Ishikawa (cell line): ENCODE measurements around the gene DCAF10.

ENCODE experiments used
- CEBPB ChIP-seq: IDR thresholded peaks from 2 replicates; pipeline ENCODE4 v1.6.1; 2012
- EGR1 ChIP-seq: IDR thresholded peaks from 2 replicates; pipeline ENCODE4 v1.6.1; 2012
- EP300 ChIP-seq: IDR thresholded peaks from 2 replicates; pipeline ENCODE4 v1.6.1; 2012; ENCODE audit warnings: borderline replicate concordance
- FOXM1 ChIP-seq: IDR thresholded peaks from 2 replicates; pipeline ENCODE4 v1.6.1; 2012; ENCODE audit warnings: low read depth, borderline replicate concordance
- NFIC ChIP-seq: IDR thresholded peaks from 2 replicates; pipeline ENCODE4 v1.6.1; 2012
- RAD21 ChIP-seq: IDR thresholded peaks from 2 replicates; pipeline ENCODE4 v1.6.1; 2012; ENCODE audit warnings: low read depth
- REST ChIP-seq: IDR thresholded peaks from 2 replicates; pipeline ENCODE4 v1.6.1; 2012; ENCODE audit warnings: low read depth, mild to moderate bottlenecking
- TAF1 ChIP-seq: IDR thresholded peaks from 2 replicates; pipeline ENCODE4 v1.6.1; 2012; ENCODE audit warnings: low read depth, mild to moderate bottlenecking
- TCF12 ChIP-seq: IDR thresholded peaks from 2 replicates; pipeline ENCODE4 v1.6.1; 2012; ENCODE audit warnings: low read depth
- YY1 ChIP-seq: IDR thresholded peaks from 2 replicates; pipeline ENCODE4 v1.6.1; 2012; ENCODE audit warnings: low read depth
- ZBTB7A ChIP-seq: IDR thresholded peaks from 2 replicates; pipeline ENCODE4 v1.6.1; 2012; ENCODE audit warnings: low read depth
- TF ChIP-seq, protein P1 (sequence below): IDR thresholded peaks from 2 replicates; pipeline ENCODE4 v1.6.1; 2012
- TF ChIP-seq, protein P2 (sequence below): IDR thresholded peaks from 2 replicates; pipeline ENCODE4 v1.6.1; 2012

GRCh38 chr9:37889536-37889935 lies 88.9 kb downstream of the DCAF10 start:
- TF ChIP-seq EGR1 = no peak
- TF ChIP-seq, protein P1, sequence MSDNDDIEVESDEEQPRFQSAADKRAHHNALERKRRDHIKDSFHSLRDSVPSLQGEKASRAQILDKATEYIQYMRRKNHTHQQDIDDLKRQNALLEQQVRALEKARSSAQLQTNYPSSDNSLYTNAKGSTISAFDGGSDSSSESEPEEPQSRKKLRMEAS = no peak
- no peak for TF ChIP-seq REST
- TF ChIP-seq FOXM1 = no peak
- no peak for TF ChIP-seq YY1
- TF ChIP-seq ZBTB7A = no peak
- no peak for TF ChIP-seq CEBPB
- no peak for TF ChIP-seq TCF12
- no peak for TF ChIP-seq RAD21
- no peak for TF ChIP-seq EP300
- TF ChIP-seq TAF1 = no peak
- no peak for TF ChIP-seq NFIC
- TF ChIP-seq, protein P2, sequence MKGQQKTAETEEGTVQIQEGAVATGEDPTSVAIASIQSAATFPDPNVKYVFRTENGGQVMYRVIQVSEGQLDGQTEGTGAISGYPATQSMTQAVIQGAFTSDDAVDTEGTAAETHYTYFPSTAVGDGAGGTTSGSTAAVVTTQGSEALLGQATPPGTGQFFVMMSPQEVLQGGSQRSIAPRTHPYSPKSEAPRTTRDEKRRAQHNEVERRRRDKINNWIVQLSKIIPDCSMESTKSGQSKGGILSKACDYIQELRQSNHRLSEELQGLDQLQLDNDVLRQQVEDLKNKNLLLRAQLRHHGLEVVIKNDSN = no peak
